Astrocyte of the spinal cord (primary cell): ENCODE measurements around the gene NECTIN2.
"Not testable (repeated sequence)": the region's sequence is repeated elsewhere in the genome, so short reads cannot be mapped to it uniquely, and the experiment has no call there.

Experiments
- DNase-seq: peaks from one replicate; pipeline ENCODE4 v3.0.0; 2011; ENCODE audit warnings: low read depth, low spot score
- H3K4me3 ChIP-seq: 2 replicates; pipeline ENCODE4 v1.5.1; 2011; ENCODE audit warnings: low read depth, mild to moderate bottlenecking, low read length, moderate library complexity
- in situ Hi-C: cut with HindIII; loops from 2 replicates; pipeline ENCODE4 v1.10.0; 2017; ENCODE audit warnings: low sequenced_read_pairs
- TF ChIP-seq, protein P1 (sequence below): IDR thresholded peaks from 2 replicates; pipeline ENCODE4 v1.5.1; 2012; ENCODE audit warnings: low read depth, mild to moderate bottlenecking, low read length, inconsistent platforms

The NECTIN2 gene

DNA sequence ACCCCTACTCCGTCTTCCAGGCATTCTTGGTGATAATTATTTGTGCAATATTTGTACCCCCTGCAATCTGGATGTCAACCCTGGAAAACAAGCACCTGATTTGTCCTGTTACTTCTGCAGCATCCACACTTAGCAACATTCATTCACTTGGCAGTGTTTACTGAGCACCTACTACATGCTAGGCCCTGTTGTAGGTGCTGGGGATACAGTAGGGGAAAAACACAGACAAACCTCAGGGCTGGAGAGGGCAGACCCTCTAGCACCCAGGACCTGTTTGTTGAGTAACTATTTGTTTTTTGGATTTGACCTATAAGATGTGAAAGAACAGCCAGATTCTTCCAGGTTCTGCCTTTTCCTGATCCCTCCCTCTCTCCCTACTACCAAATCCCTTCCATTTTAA is 9.5 kb downstream of the NECTIN2 start:
- DNase-seq = no peak
- in situ Hi-C loops = no loop called here
- no peak overlapping the region for H3K4me3 ChIP-seq
- TF ChIP-seq, protein P1, sequence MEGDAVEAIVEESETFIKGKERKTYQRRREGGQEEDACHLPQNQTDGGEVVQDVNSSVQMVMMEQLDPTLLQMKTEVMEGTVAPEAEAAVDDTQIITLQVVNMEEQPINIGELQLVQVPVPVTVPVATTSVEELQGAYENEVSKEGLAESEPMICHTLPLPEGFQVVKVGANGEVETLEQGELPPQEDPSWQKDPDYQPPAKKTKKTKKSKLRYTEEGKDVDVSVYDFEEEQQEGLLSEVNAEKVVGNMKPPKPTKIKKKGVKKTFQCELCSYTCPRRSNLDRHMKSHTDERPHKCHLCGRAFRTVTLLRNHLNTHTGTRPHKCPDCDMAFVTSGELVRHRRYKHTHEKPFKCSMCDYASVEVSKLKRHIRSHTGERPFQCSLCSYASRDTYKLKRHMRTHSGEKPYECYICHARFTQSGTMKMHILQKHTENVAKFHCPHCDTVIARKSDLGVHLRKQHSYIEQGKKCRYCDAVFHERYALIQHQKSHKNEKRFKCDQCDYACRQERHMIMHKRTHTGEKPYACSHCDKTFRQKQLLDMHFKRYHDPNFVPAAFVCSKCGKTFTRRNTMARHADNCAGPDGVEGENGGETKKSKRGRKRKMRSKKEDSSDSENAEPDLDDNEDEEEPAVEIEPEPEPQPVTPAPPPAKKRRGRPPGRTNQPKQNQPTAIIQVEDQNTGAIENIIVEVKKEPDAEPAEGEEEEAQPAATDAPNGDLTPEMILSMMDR = no peak

DNA sequence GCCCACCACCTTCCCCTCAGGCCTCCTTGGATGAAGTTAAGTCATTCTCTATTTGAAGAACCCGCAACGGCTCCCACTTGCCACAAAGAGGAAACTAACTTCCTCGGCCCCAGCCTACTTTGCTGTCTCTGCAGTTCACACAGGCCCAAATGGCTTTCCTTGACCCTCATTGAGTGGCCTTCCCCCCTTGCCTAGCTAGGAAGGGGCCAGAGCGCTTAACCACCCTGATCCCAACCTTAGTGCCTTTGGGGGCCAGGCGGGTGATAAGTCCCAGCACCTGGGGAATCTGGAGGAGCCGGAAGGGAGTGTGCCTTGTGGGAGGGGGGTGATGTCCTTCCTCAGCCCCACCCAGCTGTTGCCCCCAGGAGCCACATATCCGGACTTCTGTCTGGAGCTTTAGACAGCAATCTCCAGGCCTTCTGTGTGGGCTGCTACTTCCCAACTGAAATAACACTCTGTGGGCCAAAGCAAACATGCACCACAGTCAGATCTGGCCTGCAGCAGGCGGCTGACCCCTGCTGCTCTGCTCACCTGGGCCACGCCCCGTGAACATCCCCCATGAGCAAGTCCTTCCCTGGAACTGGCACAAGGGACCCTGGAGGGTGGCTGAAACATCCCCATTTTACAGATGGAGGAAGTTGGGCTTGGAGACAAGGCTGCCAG is 10.5 kb downstream of the NECTIN2 start:
- in situ Hi-C loops = no loop called here
- TF ChIP-seq, protein P1 = no peak
- H3K4me3 ChIP-seq = no peak overlapping the region
- DNase-seq = peak; percentile 62

DNA sequence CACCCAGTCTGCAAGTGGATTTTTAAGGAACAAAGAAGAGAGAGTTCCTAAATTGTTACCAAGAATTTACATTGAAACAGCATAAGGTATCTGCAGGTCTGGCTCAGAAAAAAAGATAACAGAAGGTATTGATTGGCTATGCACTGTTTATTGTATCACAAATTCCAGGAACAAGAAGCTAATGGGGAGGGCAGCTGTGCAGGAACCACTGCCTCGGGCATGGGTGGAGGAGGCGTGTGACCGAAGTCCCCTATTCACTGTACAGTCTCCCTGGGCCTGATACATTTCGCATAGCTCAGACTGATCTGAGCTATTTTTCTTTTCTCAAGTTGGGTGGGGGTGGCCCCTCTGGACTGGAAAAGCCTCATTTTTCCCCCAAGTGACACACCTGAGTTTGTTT is 11.7 kb downstream of the NECTIN2 start:
- no peak overlapping the region for H3K4me3 ChIP-seq
- no peak for DNase-seq
- in situ Hi-C loops = no loop called here
- TF ChIP-seq, protein P1 = no peak

DNA sequence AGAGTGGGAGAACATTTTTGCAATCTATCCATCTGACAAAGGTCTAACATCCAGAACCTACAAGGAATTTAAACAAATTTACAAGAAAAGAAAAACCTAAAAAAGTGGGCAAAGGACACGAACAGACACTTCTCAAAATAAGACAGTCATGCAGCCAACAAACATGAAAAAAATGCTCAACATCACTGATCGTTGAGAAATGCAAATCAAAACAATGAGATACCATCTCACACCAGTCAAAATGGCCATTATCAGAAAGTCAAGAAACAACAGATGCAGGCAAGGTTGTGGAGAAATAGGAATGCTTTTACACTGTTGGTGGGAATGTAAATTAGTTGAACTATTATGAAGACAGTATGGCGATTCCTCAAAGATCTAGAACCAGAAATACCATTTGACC is 15.5 kb downstream of the NECTIN2 start:
- DNase-seq, in situ Hi-C loops, H3K4me3 ChIP-seq: not testable (repeated sequence)

DNA sequence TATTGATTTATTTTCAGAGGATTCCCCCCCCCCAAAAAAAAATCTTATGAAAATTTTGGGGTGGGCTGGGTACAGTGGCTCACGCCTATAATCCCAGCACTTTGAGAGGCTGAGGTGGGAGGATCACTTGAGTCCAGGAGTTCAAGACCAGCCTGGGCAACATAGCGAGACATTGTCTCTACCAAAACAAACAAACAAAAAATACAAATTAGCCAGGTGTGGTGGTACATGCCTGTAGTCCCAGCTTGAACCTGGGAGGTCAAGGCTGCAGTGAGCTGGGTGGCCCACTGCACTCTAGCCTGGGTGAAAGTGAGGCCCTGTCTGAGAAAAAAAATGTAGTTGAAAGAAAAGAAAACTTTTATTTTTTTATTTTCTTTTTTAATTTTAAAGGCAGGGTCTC is 17.9 kb downstream of the NECTIN2 start:
- in situ Hi-C loops = no loop called here
- DNase-seq = no peak
- TF ChIP-seq, protein P1 = no peak
- no peak overlapping the region for H3K4me3 ChIP-seq

DNA sequence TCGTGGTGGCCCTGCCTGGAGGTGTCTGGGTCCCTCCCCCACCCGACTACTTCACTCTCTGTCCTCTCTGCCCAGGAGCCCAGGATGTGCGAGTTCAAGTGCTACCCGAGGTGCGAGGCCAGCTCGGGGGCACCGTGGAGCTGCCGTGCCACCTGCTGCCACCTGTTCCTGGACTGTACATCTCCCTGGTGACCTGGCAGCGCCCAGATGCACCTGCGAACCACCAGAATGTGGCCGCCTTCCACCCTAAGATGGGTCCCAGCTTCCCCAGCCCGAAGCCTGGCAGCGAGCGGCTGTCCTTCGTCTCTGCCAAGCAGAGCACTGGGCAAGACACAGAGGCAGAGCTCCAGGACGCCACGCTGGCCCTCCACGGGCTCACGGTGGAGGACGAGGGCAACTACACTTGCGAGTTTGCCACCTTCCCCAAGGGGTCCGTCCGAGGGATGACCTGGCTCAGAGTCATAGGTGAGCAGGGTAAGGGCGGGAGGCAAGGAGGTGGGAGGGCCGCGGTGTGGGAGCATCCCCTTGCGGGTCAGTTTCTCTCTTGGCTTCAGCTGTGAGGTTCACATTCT is 19.2 kb downstream of the NECTIN2 start:
- H3K4me3 ChIP-seq = no peak overlapping the region
- in situ Hi-C loops = no loop called here
- TF ChIP-seq, protein P1 = no peak
- DNase-seq = no peak

DNA sequence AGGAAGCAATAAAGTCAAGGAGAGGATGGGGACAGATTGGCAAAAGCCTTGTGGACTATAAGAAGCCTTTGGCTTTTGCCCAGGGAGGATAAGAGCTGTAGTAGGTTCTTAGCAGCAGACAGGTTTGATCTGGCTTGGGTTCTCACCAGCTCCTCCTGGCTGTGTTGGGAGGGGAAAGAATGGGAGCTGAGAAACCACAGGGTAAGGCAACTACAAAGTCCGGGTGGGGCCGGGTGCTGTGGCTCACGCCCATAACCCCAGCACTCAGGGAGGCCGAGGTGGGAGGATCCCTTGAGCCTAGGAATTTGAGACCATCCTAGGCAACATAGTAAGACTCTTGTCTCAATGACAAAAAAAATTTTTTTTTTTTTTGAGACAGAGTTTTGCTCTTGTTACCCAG is 20.6 kb downstream of the NECTIN2 start:
- no peak overlapping the region for H3K4me3 ChIP-seq
- DNase-seq = no peak
- TF ChIP-seq, protein P1 = no peak
- in situ Hi-C loops = no loop called here
